SJSA1 (cell line): ENCODE results near the gene PSMB10. TPM values are rescaled to one million over a fixed set of nuclear protein-coding genes. Genes with fewer than 3 reads are reported as not detected.

Source experiments
- DNase-seq, 2 experiments: peaks; one replicate each; pipeline ENCODE4 v3.0.0-alpha.2; 2015 to 2020; ENCODE audit warnings: low spot score in 2 of 2, low read depth in 1 of 2
- H3K27ac ChIP-seq: fragments of 250-450 bp; sonication (Bioruptor Pico); 2 replicates; pipeline ENCODE4 v1.5.1; 2020; ENCODE audit warnings: mild to moderate bottlenecking, moderate library complexity
- H3K27me3 ChIP-seq: fragments of 250-450 bp; sonication (Bioruptor Pico); replicated peaks from 2 replicates; pipeline ENCODE4 v1.5.1; 2020; ENCODE audit warnings: mild to moderate bottlenecking, moderate library complexity
- H3K36me3 ChIP-seq: fragments of 250-450 bp; sonication (Bioruptor Pico); 2 replicates; pipeline ENCODE4 v1.5.1; 2020; ENCODE audit warnings: mild to moderate bottlenecking
- H3K4me1 ChIP-seq: fragments of 250-450 bp; sonication (Bioruptor Pico); replicated peaks from 2 replicates; pipeline ENCODE4 v1.6.1; 2021; ENCODE audit warnings: mild to moderate bottlenecking
- H3K4me3 ChIP-seq: fragments of 250-450 bp; sonication (Bioruptor Pico); 2 replicates; pipeline ENCODE4 v1.5.1; 2020; ENCODE audit warnings: mild to moderate bottlenecking
- H3K9me3 ChIP-seq: fragments of 250-450 bp; sonication (Bioruptor Pico); replicated peaks from 2 replicates; pipeline ENCODE4 v1.5.1; 2020; ENCODE audit warnings: mild to moderate bottlenecking
- total RNA-seq: library from RNA; depleted of rRNA; stranded (reverse); fragments of >200 nt; shearing (Covaris generic); gene quantifications from 2 replicates; pipeline ENCODE4 v1.2.3, GENCODE V29; 2014

The PSMB10 gene
- total RNA-seq, 1 experiment from 2014 or later = 50.1 TPM

DNA sequence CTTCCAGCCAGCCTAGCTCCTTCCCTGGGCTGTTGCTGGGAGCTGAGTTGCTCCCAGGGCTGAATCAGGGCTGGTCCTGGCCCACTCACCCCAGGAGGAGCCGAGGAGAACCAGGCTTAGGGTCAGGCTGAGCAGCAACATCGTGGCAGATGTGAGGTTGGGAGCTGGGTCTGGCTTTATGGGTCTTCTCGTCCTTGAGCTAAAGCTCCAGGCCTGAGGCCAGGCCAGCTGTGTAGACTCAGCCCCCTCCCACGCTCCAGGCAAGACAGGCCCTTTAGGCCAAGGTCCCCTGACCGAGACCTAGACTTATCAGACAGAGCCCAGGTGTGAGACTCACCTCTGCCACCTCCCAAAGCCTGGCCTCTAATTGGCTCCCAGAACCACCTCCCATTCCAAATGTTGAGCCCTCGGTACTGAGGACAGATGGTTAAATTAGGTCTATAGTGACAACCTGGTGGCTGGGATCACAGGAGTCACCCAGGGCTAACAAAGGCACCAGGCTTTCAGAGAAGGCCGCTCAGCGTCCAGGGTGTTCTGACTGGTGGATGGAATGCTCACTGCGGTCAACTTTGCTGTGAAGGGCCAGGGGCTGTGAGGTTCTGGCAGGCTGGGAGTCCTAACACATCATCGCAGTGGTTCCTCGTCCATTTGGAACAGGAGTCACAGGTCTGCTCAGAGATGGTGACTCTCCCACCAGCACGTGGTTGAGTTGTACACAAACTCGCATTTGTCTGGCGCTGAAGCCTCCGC is 4.8 kb downstream of the PSMB10 start, which contains the start of gene CTRL:
TSS of gene CTRL (minus strand) at position 151 of the 750 bp plus-strand sequence. CDS start at position 141, 10 bp downstream.
- Histone ChIP-seq H3K9me3 (no peaks in the 10 kb centered on the region), H3K4me1 (peaks cover 10% of the 10 kb centered on the region), H3K4me3 (no peak within 1 kb of the TSS), H3K27ac (no peak within 1 kb of the TSS), H3K27me3 (no peaks in the 10 kb centered on the region), H3K36me3 (peaks cover 51% of the 10 kb centered on the region)
- no peak for DNase-seq

DNA sequence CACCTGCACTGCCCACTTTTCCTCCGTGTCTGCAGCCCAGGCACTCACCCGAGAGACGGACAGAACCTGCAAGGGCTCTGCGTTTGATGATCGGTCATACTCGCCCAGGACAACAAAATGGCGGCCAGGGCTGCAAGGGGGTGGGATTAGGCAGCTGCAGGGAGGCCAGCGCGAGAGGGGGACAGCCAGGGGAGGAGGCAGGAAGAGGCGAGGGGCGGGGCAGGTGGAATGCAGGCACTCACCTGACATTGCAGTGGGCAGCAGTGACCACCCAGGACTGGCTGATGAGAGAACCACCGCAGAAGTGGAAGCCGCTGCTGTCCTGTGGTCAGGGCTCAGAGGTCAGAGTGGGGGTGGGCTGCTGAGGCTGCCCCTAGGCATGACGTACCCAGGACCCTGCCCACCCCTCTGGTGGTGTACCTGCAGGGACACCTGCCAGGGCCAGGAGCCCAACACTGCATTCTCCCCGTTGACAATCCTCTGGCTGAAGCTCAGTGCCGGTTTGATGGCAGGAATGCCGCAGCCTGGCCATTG is 5.9 kb downstream of the PSMB10 start:
- Histone ChIP-seq H3K36me3 (peaks cover 46% of the 10 kb centered on the region), H3K9me3 (no peaks in the 10 kb centered on the region), H3K4me3 (no peak overlapping the region), H3K4me1 (peaks cover 7% of the 10 kb centered on the region), H3K27me3 (no peaks in the 10 kb centered on the region), H3K27ac (no peak overlapping the region)
- no peak for DNase-seq

DNA sequence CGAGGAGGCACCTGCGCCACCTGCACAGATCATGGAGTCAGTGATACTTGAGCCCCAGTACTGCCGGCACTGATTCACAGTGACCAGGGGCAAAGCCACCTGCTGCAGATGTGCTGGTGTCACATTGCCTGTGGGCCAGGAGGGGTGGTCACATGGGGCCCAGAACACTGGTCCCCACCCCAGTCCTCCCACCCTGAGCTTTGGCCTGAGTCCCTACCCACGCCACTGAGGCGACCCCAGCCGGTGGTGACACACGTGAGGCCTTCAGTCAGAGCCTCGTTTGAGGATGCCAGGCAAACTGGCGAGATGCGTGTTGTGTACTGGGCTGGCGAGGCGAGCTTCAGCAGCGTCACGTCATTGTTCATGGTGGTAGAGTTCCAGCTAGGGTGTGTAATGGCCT is 6.5 kb downstream of the PSMB10 start:
- Histone ChIP-seq H3K27ac (no peak overlapping the region), H3K4me1 (peaks cover 2% of the 10 kb centered on the region), H3K4me3 (no peak overlapping the region), H3K9me3 (no peaks in the 10 kb centered on the region), H3K27me3 (no peaks in the 10 kb centered on the region), H3K36me3 (peaks cover 43% of the 10 kb centered on the region)
- no peak for DNase-seq

DNA sequence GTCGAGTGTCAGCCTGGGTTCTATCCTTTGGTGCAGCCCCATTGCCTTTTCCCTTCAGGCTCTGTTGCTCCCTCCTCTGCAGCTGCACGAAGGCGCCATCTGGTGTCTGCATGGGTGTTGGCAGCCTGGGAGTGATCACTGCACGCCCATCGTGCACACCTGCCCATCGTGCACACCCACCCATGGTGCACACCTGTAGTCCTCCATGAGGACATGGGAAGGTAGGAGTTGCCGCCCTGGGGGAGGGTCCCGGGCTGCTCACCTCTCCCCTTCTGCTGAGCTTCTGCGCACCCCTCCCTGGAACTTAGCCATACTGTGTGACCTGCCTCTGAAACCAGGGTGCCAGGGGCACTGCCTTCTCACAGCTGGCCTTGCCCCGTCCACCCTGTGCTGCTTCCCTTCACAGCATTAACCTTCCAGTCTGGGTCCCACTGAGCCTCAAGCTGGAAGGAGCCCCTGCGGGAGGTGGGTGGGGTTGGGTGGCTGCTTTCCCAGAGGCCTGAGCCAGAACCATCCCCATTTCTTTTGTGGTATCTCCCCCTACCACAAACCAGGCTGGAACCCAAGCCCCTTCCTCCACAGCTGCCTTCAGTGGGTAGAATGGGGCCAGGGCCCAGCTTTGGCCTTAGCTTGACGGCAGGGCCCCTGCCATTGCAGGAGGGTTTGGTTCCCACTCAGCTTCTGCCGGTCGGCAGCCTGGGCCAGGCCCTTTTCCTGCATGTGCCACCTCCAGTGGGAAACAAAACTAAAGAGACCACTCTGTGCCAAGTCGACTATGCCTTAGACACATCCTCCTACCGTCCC is 7.9 kb downstream of the PSMB10 start:
- Histone ChIP-seq H3K27me3 (no peaks in the 10 kb centered on the region), H3K36me3 (peaks cover 34% of the 10 kb centered on the region), H3K4me3 (no peak overlapping the region), H3K9me3 (no peaks in the 10 kb centered on the region), H3K4me1 (no peaks in the 10 kb centered on the region), H3K27ac (no peak overlapping the region)
- peak; percentile 46 to 75 for DNase-seq

DNA sequence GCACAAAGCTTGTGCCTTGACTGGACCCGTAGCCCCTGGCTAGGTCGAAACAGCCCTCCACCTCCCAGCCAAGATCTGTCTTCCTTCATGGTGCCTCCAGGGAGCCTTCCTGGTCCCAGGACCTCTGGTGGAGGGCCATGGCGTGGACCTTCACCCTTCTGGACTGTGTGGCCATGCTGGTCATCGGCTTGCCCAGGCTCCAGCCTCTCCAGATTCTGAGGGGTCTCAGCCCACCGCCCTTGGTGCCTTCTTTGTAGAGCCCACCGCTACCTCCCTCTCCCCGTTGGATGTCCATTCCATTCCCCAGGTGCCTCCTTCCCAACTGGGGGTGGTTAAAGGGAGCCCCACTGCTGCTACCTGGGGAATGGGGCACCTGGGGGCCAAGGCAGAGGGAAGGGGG is 8.5 kb downstream of the PSMB10 start:
- no peaks in the 10 kb centered on the region for H3K4me1 ChIP-seq
- no peak overlapping the region for H3K27ac ChIP-seq
- DNase-seq = no peak
- H3K36me3 ChIP-seq = peaks cover 40% of the 10 kb centered on the region
- no peak overlapping the region for H3K4me3 ChIP-seq
- no peaks in the 10 kb centered on the region for H3K27me3 ChIP-seq
- H3K9me3 ChIP-seq = no peaks in the 10 kb centered on the region

DNA sequence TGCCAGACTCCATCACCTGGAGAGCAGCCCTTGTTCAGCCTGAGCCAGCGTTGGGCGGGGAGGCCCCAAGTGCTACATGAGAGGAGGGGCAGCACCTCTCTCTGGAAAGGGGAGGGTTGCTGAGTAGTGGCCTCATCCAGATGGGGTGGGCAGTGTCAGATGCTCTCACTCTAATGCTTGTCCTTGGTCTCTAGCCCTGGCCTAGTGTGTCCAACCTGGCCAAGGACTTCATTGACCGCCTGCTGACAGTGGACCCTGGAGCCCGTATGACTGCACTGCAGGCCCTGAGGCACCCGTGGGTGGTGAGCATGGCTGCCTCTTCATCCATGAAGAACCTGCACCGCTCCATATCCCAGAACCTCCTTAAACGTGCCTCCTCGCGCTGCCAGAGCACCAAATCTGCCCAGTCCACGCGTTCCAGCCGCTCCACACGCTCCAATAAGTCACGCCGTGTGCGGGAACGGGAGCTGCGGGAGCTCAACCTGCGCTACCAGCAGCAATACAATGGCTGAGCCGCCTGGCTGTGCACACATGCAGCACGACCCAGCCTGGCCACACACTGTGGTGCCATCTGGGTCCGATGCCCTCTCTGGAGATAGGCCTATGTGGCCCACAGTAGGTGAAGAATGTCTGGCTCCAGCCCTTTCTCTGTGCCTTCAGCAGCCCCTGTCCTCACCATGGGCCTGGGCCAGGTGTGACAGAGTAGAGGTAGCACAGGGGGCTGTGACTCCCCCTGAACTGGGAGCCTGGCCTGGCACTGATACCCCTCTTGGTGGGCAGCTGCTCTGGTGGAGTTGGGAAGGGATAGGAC is 9.3 kb downstream of the PSMB10 start:
- no peaks in the 10 kb centered on the region for H3K9me3 ChIP-seq
- no peak for DNase-seq
- no peaks in the 10 kb centered on the region for H3K27me3 ChIP-seq
- H3K4me1 ChIP-seq = no peaks in the 10 kb centered on the region
- H3K36me3 ChIP-seq = peaks cover 40% of the 10 kb centered on the region
- H3K4me3 ChIP-seq = no peak overlapping the region
- no peak overlapping the region for H3K27ac ChIP-seq

DNA sequence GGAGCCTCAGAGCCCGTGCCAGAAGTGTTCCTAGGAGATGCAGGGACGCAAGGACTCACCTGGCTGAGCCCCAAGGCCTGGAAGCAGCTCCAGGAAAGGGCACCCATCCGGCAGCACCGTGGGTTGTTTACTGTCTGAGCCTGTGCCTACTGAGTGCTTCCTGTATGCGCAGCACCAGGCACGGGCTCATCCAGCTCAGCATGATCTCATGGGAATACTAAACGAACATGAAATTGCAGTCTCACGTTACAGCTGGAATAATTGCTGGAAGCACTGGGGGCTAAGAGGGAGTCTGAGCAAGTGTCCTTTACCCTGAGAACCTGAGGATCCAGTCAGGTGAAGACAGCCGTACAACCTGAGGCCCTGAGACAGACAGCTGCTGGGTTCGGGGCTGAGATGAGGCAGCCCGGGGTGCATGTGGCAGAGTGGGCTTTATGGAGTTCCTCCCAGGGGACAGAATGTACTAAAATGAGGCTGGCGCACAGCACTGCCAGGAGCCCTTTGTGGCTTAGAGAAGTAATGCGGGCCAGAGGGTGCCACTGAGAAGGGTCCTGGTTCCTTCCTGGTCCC is 10.4 kb downstream of the PSMB10 start:
- Histone ChIP-seq H3K4me1 (no peaks in the 10 kb centered on the region), H3K36me3 (peaks cover 31% of the 10 kb centered on the region), H3K4me3 (no peak overlapping the region), H3K27ac (no peak overlapping the region), H3K27me3 (no peaks in the 10 kb centered on the region), H3K9me3 (no peaks in the 10 kb centered on the region)
- DNase-seq = no peak

DNA sequence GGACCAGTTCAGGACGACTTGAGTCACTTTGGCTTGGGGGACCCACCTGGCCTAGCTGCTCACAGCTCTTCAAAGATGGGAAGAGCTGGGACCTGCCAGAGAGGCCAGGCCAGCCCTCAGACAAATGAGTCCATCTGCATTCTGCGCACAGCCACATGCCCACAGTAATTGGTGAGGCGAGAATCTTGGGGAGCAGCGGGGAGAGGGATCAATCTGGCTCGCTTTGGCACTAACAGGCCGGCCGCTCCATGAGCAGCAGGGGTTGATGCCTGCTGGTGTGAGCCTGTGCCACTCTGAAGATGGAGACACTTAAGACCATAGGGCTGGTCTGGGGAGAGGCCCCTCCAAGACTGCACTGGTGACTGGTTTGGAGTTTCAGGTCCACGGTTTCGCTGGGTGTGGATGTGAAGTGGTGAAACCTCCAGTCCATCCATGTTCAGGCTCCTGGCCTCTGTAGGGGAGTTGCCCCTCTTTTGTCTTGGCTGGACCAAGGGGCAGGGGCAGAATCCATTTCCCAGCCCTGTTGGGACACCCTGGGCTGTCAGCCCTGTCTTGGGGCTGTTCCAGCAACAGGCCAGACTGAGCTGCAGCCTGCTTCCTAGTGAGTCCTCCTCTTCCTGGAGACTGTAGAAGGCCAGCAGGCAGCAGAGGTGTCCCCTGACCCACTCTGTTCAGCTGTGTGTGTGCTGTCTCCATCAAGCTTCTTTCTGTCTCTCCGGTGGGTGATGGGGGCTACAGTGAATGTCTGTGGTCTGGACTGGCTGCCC is 12.3 kb downstream of the PSMB10 start:
- Histone ChIP-seq H3K4me3 (no peak overlapping the region), H3K36me3 (peaks cover 34% of the 10 kb centered on the region), H3K27ac (no peak overlapping the region), H3K27me3 (no peaks in the 10 kb centered on the region), H3K4me1 (no peaks in the 10 kb centered on the region), H3K9me3 (no peaks in the 10 kb centered on the region)
- no peak for DNase-seq

DNA sequence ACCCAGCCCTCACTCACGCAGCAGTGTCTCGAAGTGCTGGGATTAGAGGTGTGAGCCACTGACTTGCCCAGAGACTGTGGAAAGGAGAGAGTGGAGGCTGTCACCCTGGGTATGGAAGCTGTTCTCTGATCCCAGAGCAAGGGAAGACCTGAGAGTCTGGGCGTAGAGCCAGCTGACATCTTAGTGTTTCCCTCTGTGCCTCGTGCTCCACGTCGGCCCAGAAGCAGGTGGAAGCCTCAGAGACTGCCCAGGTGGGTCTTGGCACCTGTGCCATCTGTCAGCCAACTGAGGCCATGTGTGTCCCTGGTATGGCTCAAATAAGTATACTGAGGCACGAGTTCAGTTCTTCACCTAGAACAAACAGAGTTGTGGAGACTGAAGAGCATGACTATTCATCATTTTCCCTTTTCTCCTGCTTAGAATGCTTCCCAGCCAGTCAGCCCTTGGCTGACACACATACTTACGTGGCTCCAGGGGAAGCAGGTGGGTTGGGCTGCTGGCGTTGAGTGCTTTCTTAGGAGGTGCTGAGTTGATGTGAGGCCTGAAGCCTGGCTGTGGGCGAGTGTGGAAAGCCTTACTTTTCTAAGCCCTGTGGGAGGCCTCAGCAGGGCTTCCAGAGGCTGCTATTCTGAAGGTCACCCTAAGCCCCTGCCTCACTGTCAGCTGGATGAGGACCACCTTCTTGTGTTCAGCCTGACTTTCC is 13.1 kb downstream of the PSMB10 start:
- Histone ChIP-seq H3K27me3 (no peaks in the 10 kb centered on the region), H3K4me1 (no peaks in the 10 kb centered on the region), H3K36me3 (peaks cover 36% of the 10 kb centered on the region), H3K4me3 (no peak overlapping the region), H3K27ac (no peak overlapping the region), H3K9me3 (no peaks in the 10 kb centered on the region)
- no peak for DNase-seq

DNA sequence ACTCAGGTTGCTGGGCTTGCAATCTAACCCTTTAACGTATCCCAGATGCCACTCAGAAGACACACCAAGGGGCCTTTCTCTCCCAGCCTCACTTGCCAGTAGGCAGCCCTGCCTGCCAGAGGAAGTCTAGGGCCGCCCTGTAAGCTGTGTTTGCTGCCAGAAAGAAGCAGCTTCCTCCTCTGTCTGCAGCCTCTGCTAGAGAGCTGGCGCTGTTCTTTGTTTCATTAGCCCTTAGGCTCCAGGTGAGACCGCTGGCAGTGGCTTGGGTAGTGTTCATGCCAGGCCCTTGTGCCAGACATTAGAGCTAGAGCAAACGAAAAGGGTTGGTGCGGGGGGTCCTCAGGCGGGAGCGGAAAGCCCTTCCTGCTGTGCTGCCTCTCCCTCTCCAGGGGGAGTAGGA is 13.9 kb downstream of the PSMB10 start:
- H3K36me3 ChIP-seq = peaks cover 28% of the 10 kb centered on the region
- H3K4me1 ChIP-seq = peaks cover 6% of the 10 kb centered on the region
- H3K4me3 ChIP-seq = no peak overlapping the region
- H3K27ac ChIP-seq = no peak overlapping the region
- no peak for DNase-seq
- no peaks in the 10 kb centered on the region for H3K9me3 ChIP-seq
- H3K27me3 ChIP-seq = no peaks in the 10 kb centered on the region

DNA sequence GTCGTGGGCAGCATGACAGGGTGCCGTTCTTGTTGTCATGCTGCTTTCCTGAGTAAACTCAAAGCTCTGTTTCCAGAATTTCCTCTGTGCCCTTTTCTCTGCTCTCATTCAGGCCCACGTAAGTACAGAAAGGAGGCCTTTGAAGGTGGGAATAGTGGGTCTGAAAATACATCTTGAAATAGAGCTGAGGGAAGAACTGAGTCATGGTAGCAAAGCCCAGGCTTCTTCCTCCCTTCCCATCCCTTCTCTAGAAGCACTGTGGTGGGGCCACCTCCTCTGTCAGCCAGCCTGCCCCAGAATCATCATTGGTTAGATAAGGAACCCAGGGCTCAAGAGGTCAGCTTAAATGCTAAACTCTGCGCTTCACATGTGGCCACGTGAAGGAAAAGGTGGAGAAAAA is 14.4 kb downstream of the PSMB10 start:
- Histone ChIP-seq H3K4me3 (no peak overlapping the region), H3K36me3 (peaks cover 24% of the 10 kb centered on the region), H3K9me3 (no peaks in the 10 kb centered on the region), H3K4me1 (peaks cover 11% of the 10 kb centered on the region), H3K27me3 (no peaks in the 10 kb centered on the region), H3K27ac (no peak overlapping the region)
- DNase-seq = no peak

DNA sequence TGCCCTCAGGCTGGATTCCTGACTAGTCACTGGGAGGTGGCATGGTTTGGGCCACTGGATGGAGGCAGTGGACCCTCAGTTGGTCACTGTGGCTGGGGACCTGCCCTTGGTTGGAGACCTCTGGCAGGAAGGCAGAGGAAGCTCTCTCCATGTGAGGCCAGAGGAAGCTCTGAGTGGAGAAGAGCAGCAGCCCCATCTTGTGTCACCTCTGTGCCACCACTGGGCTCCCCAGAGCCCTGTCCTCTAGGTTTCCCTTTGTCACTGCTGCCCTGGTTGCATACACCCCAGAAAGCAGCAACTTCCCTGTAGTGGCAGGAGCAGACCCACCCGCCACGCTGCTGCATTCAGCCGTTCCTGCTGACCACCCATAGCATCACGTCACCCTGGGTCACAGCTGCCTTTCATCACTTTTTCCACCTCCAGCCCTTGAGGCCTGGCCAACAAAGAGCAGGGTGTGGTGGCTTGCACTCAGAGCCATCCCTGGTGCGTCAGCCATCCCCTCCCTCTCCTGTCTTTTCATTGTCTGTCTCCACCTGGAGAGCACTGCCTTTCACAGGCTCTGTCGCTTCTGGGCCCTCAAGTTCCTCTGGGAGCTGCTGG is 16.9 kb downstream of the PSMB10 start:
- Histone ChIP-seq H3K27me3 (no peaks in the 10 kb centered on the region), H3K9me3 (no peaks in the 10 kb centered on the region), H3K4me1 (peaks cover 13% of the 10 kb centered on the region), H3K4me3 (no peak overlapping the region), H3K36me3 (peaks cover 32% of the 10 kb centered on the region), H3K27ac (no peak overlapping the region)
- no peak for DNase-seq
